PFSK-1 (cell line): ENCODE data around the gene PAPPA.

ENCODE experiments used
- POLR2AphosphoS5 ChIP-seq: IDR thresholded peaks from 2 replicates; pipeline ENCODE4 v1.6.1; 2012; ENCODE audit warnings: low read depth, mild to moderate bottlenecking, control low read depth, low read length, moderate library complexity
- REST ChIP-seq, 2 experiments: IDR thresholded peaks; 2 replicates each; pipeline versions ENCODE4 v1.6.1 to v1.8.0; 2011 to 2012; ENCODE audit warnings: low read depth in 2 of 2, low read length in 2 of 2, control low read depth in 1 of 2, inconsistent platforms in 1 of 2, mild to moderate bottlenecking in 1 of 2, moderate library complexity in 1 of 2; ENCODE audit not compliant: insufficient read depth in 1 of 2
- TAF1 ChIP-seq: IDR thresholded peaks from 2 replicates; pipeline ENCODE4 v1.6.1; 2012; ENCODE audit warnings: low read length, control low read depth, borderline replicate concordance; ENCODE audit not compliant: insufficient read depth

- TF ChIP-seq TAF1 (no peak), REST (IDR thresholded peaks at IDR 0.05; ENCODE audit: insufficient read depth in 1 of 2, low read depth in 2 of 2, low read length in 2 of 2) (no peak), POLR2AphosphoS5 (no peak)
Observed at GRCh38 chr9:116342061-116342460, 188.5 kb downstream of the PAPPA start.
